ENCODE measurements around the gene FKBP1A.

DNA sequence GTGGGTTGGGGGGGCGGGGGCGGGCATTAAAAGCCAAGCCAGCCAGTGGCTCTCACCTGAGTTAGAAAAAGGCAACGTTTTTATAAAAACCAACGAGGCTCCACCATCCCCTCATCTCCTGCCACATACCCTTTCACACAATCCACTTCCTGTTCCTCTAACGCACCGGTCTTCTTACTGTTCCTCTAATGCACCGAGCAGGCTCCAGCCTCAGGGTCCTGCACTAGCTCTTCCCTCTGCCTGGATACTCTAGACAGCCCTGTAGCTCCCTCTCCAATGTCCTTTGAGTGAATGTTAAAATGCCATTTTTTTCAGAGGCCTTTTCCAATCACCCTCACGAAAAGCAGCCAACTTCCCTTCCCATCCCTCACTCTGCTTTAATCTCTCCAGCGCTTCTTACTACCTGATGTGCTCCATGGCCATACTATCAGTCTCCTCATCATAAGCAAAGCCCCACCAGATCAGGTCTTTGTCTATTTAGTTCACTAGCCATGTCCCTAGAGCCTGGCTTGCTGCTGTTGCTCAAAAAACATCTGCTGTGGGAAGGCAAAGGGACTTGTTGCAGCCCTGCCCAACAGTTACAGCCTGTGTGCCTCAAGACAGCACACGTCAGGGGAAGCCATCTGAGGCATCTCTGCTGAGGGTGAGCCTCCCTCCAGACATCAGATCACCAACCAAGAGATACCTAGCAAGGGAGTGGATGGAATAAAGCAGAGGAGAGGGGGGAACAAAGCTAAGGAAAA lies 3.9 kb downstream of the FKBP1A start:
- TF ChIP-seq, protein P1, sequence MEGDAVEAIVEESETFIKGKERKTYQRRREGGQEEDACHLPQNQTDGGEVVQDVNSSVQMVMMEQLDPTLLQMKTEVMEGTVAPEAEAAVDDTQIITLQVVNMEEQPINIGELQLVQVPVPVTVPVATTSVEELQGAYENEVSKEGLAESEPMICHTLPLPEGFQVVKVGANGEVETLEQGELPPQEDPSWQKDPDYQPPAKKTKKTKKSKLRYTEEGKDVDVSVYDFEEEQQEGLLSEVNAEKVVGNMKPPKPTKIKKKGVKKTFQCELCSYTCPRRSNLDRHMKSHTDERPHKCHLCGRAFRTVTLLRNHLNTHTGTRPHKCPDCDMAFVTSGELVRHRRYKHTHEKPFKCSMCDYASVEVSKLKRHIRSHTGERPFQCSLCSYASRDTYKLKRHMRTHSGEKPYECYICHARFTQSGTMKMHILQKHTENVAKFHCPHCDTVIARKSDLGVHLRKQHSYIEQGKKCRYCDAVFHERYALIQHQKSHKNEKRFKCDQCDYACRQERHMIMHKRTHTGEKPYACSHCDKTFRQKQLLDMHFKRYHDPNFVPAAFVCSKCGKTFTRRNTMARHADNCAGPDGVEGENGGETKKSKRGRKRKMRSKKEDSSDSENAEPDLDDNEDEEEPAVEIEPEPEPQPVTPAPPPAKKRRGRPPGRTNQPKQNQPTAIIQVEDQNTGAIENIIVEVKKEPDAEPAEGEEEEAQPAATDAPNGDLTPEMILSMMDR (IDR thresholded peaks at IDR 0.05 in 2 of 3, conservative IDR thresholded peaks at IDR 0.05 in 1 of 3; ENCODE audit: control insufficient read depth in 2 of 3, extremely low read depth in 1 of 3, insufficient read depth in 1 of 3, low read depth in 3 of 3, low read length in 3 of 3) = no peak
- TF ChIP-seq EZH2 (IDR thresholded peaks at IDR 0.05; ENCODE audit: borderline replicate concordance, control insufficient read depth, low read depth, low read length) = no peak
- no peak for TF ChIP-seq SREBF2 (IDR thresholded peaks at IDR 0.05; ENCODE audit: low read length)
- no peak for TF ChIP-seq MEF2A (IDR thresholded peaks at IDR 0.05; ENCODE audit: insufficient read depth, low read depth, low read length)
- TF ChIP-seq CHD4 (IDR thresholded peaks at IDR 0.05) = no peak
- TF ChIP-seq YY1 (IDR thresholded peaks at IDR 0.05; ENCODE audit: low read depth, low read length) = no peak
- TF ChIP-seq ZBTB33 (IDR thresholded peaks at IDR 0.05) = no peak
- no peak for TF ChIP-seq MTA2 (IDR thresholded peaks at IDR 0.05; ENCODE audit: low read depth)
- TF ChIP-seq POLR2A (IDR thresholded peaks at IDR 0.05; ENCODE audit: low read depth, low read length) = no peak
- 0 out of 2 replicates have a peak, but pooled peaks have one; percentile 12 for TF ChIP-seq NFYB (IDR thresholded peaks at IDR 0.05; ENCODE audit: insufficient read depth, low read depth, low read length)

Measured in GM12878 (cell line).